ENCODE data around the gene GRK4.
A peak's percentile ranks its signal among the peaks of the same experiment; 100 is the strongest.
"Not testable (repeated sequence)": the region's sequence is repeated elsewhere in the genome, so short reads cannot be mapped to it uniquely, and the experiment has no call there.

GRK4 gene

DNA sequence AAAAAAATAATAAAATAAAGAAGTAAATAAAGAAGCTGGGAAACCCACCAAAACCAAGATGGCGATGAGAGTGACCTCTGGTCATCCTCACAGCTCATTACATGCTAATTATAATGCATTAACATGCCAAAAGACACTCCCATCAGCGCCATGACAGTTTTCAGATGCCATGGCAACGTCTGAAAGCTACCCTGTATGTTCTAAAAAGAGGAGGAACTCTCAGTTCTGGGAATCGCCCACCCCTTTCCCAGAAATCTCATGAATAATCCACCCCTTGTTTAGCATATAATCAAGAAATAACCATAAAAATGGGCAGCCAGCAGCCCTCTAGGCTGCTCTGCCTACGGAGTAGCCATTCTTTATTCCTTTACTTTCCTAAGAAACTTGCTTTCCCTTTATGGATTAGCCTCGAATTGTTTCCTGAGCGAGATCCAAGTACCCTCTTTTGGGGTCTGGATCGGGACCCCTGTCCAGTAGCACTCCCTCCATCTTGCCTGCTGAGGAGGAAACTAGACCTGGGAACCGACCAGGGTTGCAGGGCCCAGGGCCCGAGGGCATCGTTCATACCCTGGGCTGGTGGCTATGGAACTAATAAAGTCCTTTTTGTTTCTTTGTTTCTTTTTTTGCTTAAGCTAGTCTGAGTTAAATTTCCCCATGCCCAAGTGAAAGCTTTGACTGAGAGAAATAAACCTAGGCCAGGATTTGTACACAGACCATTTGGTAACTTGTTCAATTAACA, 80.1 kb downstream of the GRK4 start:
- no peak for DNase-seq

DNA sequence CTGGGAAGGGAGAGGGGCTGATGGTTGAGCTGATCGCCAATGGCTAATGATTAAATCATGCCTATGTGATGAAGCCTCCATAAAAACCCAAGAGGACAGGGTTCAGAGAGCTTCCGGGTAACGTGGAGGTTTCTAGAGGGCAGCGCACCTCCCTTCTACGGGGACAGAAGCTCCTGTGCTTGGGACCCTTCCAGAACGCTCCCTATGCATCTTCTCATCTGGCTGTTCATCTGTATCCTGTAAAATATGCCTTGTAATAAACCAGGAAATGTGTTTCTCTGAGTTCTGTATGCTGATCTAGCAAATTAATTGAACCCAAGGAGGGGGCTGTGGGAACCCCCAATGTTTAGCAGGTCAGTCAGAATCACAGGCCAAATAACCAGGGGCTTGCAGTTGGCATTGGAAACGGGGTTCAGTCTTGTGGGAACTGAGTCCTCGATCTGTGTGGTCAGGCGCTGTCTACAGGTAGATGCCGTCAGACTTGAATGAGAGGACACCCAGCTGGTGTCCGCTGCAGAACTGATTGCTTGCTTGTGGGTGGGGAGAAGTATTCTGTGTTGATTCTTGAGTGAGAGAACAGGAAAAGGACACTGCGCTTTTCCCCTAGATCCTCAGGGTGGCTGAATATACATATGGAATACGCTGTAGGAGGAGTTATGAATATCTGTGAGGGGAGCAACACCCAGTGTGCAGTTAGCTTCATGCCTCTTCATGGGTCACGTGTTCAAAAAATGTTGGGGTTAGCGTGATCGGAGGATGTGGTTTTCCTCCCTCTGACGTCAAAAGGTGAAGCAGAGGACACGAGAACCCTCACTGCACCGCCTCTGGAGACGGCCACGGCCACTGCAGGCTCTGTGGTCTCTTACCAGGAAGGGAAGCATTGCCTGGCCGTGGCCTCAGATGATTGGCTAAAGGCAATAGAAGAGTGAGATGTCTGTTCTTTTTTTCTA, 81.8 kb downstream of the GRK4 start:
- DNase-seq, result no peak

DNA sequence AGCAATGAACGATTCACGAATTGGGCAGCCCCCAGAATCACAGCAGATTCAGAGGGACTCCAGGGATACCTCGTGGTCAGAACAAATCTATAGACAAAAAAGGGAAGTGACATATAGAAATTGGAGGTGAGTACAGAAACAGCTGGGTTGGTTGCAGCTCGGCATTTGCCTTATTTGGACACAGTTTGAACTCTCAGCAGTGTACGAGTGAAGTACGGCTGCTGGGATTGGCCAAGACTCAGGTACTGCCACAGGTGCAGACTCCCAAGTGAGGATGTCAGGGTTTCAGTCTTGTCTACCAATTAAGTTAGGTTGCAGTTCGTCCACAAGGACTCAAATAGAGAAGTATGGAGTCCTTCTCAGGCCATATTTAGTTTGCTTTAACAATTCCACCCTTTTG, 82.8 kb downstream of the GRK4 start:
- no peak for DNase-seq

DNA sequence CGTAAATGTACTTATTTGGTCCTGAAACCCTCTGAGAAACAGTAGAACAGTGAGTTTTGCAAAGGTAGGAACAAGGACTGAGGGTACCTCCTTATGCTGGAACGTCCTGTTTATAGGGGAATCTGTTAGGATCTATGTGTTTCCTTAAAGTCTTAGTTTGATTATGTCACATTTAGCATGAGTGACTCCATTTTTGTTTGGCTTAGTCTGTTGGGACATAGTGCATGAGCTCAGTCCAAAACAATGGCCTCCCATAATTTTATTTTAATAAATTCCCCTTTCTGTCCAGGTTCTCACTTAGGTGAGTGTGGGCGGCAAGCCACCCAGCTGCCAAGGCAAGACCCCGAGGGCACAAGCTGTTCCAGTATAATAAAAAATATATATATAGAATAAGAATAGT, 83.3 kb downstream of the GRK4 start:
- no peak for DNase-seq

- peak; percentile 44 to 53 for DNase-seq
Measured at GRCh38 chr4:3047464-3048286, 84.3 kb downstream of the GRK4 start.

GRCh38 chr4:3051141-3051897, 87.9 kb downstream of the GRK4 start:
- not testable (repeated sequence) for DNase-seq

- no peak for DNase-seq
Measured at GRCh38 chr4:3054169-3054759, 90.9 kb downstream of the GRK4 start.

DNA sequence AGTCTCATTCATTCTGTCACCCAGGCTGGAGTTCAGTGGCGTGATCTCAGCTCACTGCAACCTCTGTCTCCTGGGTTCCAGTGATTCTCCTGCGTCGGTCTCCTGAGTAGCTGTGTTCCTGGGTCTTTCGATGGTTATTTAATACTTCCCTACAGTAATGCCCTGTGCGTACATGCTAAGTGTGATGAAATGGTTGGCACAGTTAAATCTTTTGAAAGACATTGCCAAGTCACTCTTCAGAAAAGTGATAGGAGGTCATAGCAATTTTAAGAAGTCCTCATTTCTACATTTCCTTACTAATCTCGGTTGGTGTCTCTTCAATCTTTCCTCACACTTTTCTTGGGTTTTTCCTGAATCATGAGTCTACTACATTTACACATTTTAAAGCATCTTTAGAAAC, 96.6 kb downstream of the GRK4 start:
- DNase-seq, result no peak

GRCh38 chr4:3060946-3061345, 97.6 kb downstream of the GRK4 start:
- no peak for DNase-seq

GRCh38 chr4:3062471-3062870, 99.1 kb downstream of the GRK4 start:
- DNase-seq, result no peak

GRCh38 chr4:3065551-3065950, 102.2 kb downstream of the GRK4 start:
- DNase-seq, result no peak

GRCh38 chr4:3066836-3067400, 103.5 kb downstream of the GRK4 start:
- DNase-seq, result no peak

- no peak for DNase-seq
Measured at GRCh38 chr4:3067473-3068001, 104.2 kb downstream of the GRK4 start.

GRCh38 chr4:3069661-3070199, 106.4 kb downstream of the GRK4 start:
- DNase-seq, result peak in 1 of 2 experiments; percentile 24

DNA sequence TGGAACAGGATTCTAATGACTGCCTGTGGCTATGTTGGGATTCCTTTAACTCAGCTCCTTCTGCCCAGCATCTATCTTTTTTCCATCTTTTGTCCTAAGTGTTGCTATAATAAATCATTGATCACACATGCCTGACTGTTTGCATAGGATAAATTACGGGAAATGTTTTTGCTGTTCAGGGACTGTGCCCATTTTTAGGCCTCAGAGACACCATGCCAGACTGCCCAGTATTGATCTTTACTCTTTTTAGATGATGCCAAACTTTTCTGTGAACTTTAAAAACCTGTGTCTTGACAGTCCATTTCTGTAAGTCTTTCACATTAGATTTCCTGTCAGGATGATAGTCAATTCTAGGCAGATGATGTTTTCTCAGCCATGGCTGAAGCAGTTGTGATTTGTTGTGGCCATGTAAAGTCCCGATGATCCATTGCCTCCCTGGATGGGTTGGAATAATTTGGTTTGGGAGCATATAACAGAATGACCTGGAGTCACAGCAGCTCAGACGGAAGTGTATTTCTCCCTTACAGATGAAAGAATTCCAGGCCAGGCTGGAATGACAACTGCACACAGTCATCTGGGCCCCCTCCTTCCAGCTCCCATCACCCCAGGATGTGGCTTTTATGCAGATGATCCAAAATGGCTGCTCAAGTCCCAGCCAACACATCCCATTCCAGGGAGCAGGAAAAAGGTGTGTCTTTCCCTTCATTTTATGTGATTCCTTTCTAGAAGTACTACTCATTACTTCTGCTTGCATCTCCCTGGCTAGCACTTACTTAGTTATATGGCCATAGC, 107.5 kb downstream of the GRK4 start:
- DNase-seq, result no peak

GRCh38 chr4:3071811-3072210, 108.4 kb downstream of the GRK4 start:
- DNase-seq, result no peak

DNA sequence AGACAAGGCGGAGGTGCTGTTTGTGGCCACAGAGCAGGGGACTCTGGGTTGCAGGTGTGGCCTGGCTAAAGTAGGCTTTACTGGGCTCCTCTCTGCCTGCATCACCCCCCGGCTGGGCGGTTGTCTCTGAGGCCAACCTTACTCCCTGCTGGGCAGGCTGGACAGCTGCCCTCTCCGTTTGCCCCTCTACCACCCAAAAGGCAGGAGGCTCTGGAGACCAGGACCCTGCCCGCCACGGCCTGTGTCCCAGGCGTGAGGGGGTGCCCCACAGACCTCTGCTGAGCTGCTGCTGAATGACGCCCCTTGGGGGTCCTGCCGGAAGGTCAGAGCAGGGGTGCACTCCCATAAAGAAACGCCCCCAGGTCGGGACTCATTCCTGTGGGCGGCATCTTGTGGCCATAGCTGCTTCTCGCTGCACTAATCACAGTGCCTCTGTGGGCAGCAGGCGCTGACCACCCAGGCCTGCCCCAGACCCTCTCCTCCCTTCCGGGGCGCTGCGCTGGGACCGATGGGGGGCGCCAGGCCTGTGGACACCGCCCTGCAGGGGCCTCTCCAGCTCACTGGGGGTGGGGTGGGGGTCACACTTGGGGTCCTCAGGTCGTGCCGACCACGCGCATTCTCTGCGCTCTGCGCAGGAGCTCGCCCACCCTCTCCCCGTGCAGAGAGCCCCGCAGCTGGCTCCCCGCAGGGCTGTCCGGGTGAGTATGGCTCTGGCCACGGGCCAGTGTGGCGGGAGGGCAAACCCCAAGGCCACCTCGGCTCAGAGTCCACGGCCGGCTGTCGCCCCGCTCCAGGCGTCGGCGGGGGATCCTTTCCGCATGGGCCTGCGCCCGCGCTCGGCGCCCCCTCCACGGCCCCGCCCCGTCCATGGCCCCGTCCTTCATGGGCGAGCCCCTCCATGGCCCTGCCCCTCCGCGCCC, 110.0 kb downstream of the GRK4 start:
- no peak for DNase-seq

DNA sequence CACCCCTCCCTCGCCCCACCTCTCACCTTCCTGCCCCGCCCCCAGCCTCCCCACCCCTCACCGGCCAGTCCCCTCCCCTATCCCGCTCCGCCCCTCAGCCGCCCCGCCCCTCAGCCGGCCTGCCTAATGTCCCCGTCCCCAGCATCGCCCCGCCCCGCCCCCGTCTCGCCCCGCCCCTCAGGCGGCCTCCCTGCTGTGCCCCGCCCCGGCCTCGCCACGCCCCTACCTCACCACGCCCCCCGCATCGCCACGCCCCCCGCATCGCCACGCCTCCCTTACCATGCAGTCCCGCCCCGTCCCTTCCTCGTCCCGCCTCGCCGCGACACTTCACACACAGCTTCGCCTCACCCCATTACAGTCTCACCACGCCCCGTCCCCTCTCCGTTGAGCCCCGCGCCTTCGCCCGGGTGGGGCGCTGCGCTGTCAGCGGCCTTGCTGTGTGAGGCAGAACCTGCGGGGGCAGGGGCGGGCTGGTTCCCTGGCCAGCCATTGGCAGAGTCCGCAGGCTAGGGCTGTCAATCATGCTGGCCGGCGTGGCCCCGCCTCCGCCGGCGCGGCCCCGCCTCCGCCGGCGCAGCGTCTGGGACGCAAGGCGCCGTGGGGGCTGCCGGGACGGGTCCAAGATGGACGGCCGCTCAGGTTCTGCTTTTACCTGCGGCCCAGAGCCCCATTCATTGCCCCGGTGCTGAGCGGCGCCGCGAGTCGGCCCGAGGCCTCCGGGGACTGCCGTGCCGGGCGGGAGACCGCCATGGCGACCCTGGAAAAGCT, 110.9 kb downstream of the GRK4 start, which contains the start of the genes HTT and HTT-AS:
TSS of gene HTT (plus strand) at position 604 of the 768 bp plus-strand sequence. CDS start at position 749, 145 bp downstream.
TSS of gene HTT-AS (minus strand) at position 461 of the 768 bp plus-strand sequence.
- DNase-seq, result peak; percentile 92 to 96
